CD4-positive, alpha-beta T cell treated with Interleukin-4 for 1 hour (primary cell): ENCODE results near the gene NTHL1.

ENCODE experiments used
- DNase-seq, 2 donors: peaks; one replicate each; pipeline ENCODE4 v3.0.0-alpha.2; 2020 to 2022

NTHL1 gene

GRCh38 chr16:2007081-2007836, 40.4 kb downstream of the NTHL1 start:
- no peak for DNase-seq

- DNase-seq = no peak
These were observed 41.3 kb downstream of the NTHL1 start for GRCh38 chr16:2006317-2006716.

- no peak for DNase-seq
These were observed 42.0 kb downstream of the NTHL1 start for GRCh38 chr16:2005646-2006045.

GRCh38 chr16:2004795-2005517, 42.7 kb downstream of the NTHL1 start:
- no peak for DNase-seq

GRCh38 chr16:2003827-2004641, 43.6 kb downstream of the NTHL1 start:
- peak; percentile 86 to 87 for DNase-seq

GRCh38 chr16:2003231-2003826, 44.3 kb downstream of the NTHL1 start:
- DNase-seq = no peak

- DNase-seq = no peak
These were observed 45.0 kb downstream of the NTHL1 start for GRCh38 chr16:2002406-2003230.

GRCh38 chr16:2001456-2002355, 45.9 kb downstream of the NTHL1 start:
- no peak for DNase-seq

GRCh38 chr16:2001035-2001434, 46.6 kb downstream of the NTHL1 start:
- no peak for DNase-seq

- DNase-seq = no peak
These were observed 47.6 kb downstream of the NTHL1 start for GRCh38 chr16:1999866-2000514.

GRCh38 chr16:1998852-1999801, 48.5 kb downstream of the NTHL1 start:
- DNase-seq = no peak

GRCh38 chr16:1998360-1998835, 49.2 kb downstream of the NTHL1 start:
- DNase-seq = no peak

- no peak for DNase-seq
These were observed 49.9 kb downstream of the NTHL1 start for GRCh38 chr16:1997494-1998359.

- DNase-seq = no peak
These were observed 53.9 kb downstream of the NTHL1 start for GRCh38 chr16:1993731-1994131.

GRCh38 chr16:1992704-1993317, 54.8 kb downstream of the NTHL1 start:
- no peak for DNase-seq

- peak; percentile 97 to 98 for DNase-seq
These were observed 55.5 kb downstream of the NTHL1 start for GRCh38 chr16:1991948-1992703.

- DNase-seq = no peak
These were observed 56.1 kb downstream of the NTHL1 start for GRCh38 chr16:1991588-1991947.
